Measurements from ENCODE around the gene TRPM3. TPM values are rescaled to one million over a fixed set of nuclear protein-coding genes. Genes with fewer than 3 reads are reported as not detected.

The TRPM3 gene
- total RNA-seq, 1 experiment from 2014 or later: 5.4 TPM

- TF ChIP-seq, protein P1, sequence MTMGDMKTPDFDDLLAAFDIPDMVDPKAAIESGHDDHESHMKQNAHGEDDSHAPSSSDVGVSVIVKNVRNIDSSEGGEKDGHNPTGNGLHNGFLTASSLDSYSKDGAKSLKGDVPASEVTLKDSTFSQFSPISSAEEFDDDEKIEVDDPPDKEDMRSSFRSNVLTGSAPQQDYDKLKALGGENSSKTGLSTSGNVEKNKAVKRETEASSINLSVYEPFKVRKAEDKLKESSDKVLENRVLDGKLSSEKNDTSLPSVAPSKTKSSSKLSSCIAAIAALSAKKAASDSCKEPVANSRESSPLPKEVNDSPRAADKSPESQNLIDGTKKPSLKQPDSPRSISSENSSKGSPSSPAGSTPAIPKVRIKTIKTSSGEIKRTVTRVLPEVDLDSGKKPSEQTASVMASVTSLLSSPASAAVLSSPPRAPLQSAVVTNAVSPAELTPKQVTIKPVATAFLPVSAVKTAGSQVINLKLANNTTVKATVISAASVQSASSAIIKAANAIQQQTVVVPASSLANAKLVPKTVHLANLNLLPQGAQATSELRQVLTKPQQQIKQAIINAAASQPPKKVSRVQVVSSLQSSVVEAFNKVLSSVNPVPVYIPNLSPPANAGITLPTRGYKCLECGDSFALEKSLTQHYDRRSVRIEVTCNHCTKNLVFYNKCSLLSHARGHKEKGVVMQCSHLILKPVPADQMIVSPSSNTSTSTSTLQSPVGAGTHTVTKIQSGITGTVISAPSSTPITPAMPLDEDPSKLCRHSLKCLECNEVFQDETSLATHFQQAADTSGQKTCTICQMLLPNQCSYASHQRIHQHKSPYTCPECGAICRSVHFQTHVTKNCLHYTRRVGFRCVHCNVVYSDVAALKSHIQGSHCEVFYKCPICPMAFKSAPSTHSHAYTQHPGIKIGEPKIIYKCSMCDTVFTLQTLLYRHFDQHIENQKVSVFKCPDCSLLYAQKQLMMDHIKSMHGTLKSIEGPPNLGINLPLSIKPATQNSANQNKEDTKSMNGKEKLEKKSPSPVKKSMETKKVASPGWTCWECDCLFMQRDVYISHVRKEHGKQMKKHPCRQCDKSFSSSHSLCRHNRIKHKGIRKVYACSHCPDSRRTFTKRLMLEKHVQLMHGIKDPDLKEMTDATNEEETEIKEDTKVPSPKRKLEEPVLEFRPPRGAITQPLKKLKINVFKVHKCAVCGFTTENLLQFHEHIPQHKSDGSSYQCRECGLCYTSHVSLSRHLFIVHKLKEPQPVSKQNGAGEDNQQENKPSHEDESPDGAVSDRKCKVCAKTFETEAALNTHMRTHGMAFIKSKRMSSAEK (CRISPR knock-in tag; IDR thresholded peaks at IDR 0.05; ENCODE audit: borderline replicate concordance): no peak
- TF ChIP-seq IRF2 (CRISPR knock-in tag; IDR thresholded peaks at IDR 0.05; ENCODE audit: borderline replicate concordance, low read depth) (no peak), PRRX2 (CRISPR knock-in tag; IDR thresholded peaks at IDR 0.05) (no peak), ESRRA (CRISPR knock-in tag; IDR thresholded peaks at IDR 0.05; ENCODE audit: borderline replicate concordance) (no peak)
Observed at GRCh38 chr9:70494221-70494620, 627.2 kb downstream of the TRPM3 start (continued).

- Mint-ChIP-seq H3K9me3 (no peaks in the 10 kb centered on the region), H3K27ac (no peak overlapping the region), H3K27me3 (ENCODE audit: low read depth) (no peaks in the 10 kb centered on the region; the same call in 1 of the 2 replicates), H3K4me1 (no peaks in the 10 kb centered on the region), H3K4me3 (no peak overlapping the region), H3K36me3 (no peaks in the 10 kb centered on the region)
- ChIA-PET POLR2A (interaction anchor here (0.6 kb wide), 1 partner anchor 1505 kb away, joined by 5 read pairs; no protein-coding TSS in a partner anchor), CTCF (interaction anchor here (1.0 to 1.5 kb wide), 2 partner anchors 8 to 110 kb away, joined by 3 to 4 read pairs; no protein-coding TSS in a partner anchor)
- no peak for DNase-seq (ENCODE audit: low spot score)
- ATAC-seq: no peak
- TF ChIP-seq ZNF219 (CRISPR knock-in tag; IDR thresholded peaks at IDR 0.05; ENCODE audit: borderline replicate concordance) (no peak), TP53 (CRISPR knock-in tag; IDR thresholded peaks at IDR 0.05) (no peak), SMAD4 (CRISPR knock-in tag; IDR thresholded peaks at IDR 0.05) (no peak), NFYB (CRISPR knock-in tag; conservative IDR thresholded peaks at IDR 0.05; ENCODE audit: low read depth) (no peak), FOXP1 (CRISPR knock-in tag; IDR thresholded peaks at IDR 0.05; ENCODE audit: borderline replicate concordance) (no peak), FOXJ3 (CRISPR knock-in tag; IDR thresholded peaks at IDR 0.05; ENCODE audit: borderline replicate concordance) (no peak), HMGXB4 (CRISPR knock-in tag; IDR thresholded peaks at IDR 0.05) (no peak)
- TF ChIP-seq, protein P1 (CRISPR knock-in tag; IDR thresholded peaks at IDR 0.05; ENCODE audit: borderline replicate concordance): no peak
- TF ChIP-seq, protein P2, sequence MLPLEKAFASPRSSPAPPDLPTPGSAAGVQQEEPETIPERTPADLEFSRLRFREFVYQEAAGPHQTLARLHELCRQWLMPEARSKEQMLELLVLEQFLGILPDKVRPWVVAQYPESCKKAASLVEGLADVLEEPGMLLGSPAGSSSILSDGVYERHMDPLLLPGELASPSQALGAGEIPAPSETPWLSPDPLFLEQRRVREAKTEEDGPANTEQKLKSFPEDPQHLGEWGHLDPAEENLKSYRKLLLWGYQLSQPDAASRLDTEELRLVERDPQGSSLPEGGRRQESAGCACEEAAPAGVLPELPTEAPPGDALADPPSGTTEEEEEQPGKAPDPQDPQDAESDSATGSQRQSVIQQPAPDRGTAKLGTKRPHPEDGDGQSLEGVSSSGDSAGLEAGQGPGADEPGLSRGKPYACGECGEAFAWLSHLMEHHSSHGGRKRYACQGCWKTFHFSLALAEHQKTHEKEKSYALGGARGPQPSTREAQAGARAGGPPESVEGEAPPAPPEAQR (CRISPR knock-in tag; IDR thresholded peaks at IDR 0.05): no peak
- TF ChIP-seq, protein P3, sequence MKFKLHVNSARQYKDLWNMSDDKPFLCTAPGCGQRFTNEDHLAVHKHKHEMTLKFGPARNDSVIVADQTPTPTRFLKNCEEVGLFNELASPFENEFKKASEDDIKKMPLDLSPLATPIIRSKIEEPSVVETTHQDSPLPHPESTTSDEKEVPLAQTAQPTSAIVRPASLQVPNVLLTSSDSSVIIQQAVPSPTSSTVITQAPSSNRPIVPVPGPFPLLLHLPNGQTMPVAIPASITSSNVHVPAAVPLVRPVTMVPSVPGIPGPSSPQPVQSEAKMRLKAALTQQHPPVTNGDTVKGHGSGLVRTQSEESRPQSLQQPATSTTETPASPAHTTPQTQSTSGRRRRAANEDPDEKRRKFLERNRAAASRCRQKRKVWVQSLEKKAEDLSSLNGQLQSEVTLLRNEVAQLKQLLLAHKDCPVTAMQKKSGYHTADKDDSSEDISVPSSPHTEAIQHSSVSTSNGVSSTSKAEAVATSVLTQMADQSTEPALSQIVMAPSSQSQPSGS (CRISPR knock-in tag; IDR thresholded peaks at IDR 0.05; ENCODE audit: borderline replicate concordance, low read depth): no peak
- TF ChIP-seq, protein P4, sequence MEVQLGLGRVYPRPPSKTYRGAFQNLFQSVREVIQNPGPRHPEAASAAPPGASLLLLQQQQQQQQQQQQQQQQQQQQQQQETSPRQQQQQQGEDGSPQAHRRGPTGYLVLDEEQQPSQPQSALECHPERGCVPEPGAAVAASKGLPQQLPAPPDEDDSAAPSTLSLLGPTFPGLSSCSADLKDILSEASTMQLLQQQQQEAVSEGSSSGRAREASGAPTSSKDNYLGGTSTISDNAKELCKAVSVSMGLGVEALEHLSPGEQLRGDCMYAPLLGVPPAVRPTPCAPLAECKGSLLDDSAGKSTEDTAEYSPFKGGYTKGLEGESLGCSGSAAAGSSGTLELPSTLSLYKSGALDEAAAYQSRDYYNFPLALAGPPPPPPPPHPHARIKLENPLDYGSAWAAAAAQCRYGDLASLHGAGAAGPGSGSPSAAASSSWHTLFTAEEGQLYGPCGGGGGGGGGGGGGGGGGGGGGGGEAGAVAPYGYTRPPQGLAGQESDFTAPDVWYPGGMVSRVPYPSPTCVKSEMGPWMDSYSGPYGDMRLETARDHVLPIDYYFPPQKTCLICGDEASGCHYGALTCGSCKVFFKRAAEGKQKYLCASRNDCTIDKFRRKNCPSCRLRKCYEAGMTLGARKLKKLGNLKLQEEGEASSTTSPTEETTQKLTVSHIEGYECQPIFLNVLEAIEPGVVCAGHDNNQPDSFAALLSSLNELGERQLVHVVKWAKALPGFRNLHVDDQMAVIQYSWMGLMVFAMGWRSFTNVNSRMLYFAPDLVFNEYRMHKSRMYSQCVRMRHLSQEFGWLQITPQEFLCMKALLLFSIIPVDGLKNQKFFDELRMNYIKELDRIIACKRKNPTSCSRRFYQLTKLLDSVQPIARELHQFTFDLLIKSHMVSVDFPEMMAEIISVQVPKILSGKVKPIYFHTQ (CRISPR knock-in tag; IDR thresholded peaks at IDR 0.05): no peak
Observed at GRCh38 chr9:70493029-70493428, 628.4 kb downstream of the TRPM3 start.

All from WTC11 (cell line).